LHCN-M2 (cell line): Measurements from ENCODE around the gene AKAP1. TPM values are rescaled to one million over a fixed set of nuclear protein-coding genes. Genes with fewer than 3 reads are reported as not detected.

Experiments
- DNase-seq: peaks from one replicate; pipeline ENCODE4 v3.0.0-alpha.2; 2012; ENCODE audit warnings: low read depth
- total RNA-seq: library from RNA; depleted of rRNA; stranded (reverse); fragments of >200 nt; gene quantifications from 2 replicates; pipeline ENCODE4 v1.2.3, GENCODE V29; 2014

AKAP1 gene
- total RNA-seq, 1 experiment from 2014 or later: 16.6 TPM

DNA sequence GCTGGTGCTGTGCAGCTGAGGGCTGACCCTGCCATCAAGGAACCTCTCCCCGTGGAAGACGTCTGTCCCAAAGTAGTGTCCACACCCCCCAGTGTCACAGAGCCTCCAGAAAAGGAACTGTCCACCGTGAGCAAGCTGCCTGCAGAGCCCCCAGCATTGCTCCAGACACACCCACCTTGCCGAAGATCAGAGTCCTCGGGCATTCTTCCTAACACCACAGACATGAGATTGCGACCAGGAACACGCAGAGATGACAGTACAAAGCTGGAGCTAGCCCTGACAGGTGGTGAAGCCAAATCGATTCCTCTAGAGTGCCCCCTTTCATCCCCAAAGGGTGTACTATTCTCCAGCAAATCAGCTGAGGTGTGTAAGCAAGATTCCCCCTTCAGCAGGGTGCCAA, 20.5 kb downstream of the AKAP1 start:
- DNase-seq: no peak

- peak; percentile 73 for DNase-seq
Observed at GRCh38 chr17:57106107-57106835, 21.2 kb downstream of the AKAP1 start.

DNA sequence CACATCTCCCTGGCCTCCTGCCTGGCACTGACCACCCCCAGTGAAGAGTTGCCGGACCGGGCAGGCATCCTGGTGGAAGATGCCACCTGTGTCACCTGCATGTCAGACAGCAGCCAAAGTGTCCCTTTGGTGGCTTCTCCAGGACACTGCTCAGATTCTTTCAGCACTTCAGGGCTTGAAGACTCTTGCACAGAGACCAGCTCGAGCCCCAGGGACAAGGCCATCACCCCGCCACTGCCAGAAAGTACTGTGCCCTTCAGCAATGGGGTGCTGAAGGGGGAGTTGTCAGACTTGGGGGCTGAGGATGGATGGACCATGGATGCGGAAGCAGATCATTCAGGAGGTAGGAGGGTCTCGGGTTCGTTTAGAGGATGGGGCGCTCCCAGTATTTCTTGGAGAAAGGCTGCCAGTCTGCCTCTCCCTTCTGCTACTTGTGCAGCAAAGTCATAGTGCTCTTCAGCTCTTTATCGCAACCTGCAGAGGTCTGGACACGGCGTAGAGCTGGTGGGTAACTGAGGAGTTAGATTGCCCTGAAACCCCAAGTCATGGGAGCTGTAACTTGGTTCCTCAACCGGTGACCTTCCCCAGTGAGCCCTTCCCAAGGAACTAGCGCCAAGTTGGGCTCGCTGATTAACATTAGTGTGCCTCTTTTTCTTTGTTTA, 21.9 kb downstream of the AKAP1 start:
- no peak for DNase-seq

DNA sequence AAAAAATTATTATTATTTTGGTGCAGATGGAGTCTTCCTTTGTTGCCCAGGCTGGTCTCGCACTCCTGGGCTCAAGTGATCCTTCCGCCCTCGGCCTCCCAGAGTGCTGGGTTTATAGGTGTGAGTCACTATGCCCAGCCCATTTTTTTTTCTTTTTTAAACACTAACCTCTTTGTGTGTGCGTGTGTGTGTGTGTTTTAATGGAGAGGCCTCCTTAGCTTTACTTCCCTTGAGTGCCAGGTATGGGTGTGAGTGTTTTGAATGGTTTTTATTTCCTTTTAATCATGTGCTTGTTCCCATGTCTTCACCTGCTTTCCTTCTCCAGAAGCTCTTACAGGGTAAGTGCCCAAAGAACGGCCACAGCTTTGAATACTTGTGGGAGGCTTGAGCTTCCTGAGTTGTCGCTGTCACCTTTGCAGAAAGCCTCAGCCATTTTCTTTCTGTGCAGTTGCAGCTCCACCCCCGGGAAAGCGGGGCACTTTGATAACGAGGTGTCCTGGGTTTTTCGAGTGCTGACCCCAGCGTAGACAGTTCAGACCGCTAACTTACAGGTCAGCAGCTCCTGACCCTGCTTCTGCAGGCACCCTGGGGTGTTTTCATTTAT, 22.6 kb downstream of the AKAP1 start:
- peak; percentile 50 for DNase-seq

DNA sequence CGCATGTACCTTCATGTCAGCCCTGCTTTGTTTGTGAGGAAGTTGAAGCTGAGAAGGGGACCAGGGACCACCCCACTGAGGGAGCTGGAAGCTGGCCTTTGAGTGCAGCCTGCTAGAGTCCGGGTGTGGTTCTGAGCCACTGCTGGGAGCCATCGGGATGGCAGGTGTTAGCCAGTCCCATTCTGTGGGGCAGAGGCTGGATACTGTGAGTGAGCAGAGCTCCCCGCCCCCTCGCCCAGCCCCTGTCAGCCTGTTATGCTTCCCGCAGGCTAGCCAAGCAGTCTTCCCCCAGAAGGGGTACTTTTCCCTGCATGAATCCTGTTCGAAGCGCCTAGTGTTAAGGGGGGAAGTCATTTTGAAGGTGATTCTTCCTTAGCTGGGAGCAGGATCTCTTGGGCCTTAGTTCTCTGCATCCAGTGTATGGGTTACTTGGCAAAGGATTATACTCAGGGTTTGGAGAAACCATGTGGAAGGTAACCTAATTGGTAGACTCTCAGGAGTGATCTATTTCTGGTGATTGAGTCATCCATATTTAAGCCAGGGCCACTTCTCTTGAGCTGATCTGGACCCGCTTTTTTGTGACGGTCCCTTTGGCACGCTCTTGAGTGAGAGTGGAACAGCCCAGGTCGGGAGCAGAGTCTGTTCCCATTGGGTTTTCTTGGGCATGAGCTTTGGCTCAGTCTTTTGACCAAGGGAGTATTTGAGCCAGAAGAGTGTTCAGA, 23.8 kb downstream of the AKAP1 start:
- DNase-seq: no peak

- no peak for DNase-seq
Observed at GRCh38 chr17:57109393-57110151, 24.5 kb downstream of the AKAP1 start.

DNA sequence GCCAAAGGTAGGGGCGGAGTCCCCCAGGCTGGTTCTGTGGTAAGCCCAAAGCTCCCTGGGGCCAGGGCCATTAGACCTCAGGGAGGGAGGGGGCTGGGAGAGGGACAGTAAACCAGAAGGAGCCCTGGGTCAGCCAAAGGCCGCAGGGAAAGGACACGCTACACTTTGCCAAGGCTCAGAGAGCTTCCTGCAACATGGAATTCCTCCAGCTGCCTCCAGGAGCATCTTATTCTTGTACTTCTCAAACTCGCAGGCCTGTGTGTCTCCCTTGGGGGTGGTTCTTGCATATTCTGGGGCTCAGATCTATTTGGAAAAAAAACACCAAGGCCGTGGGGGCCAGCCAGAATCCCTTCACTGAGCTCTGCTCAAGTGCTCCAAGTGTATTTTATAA, 25.1 kb downstream of the AKAP1 start:
- no peak for DNase-seq

DNA sequence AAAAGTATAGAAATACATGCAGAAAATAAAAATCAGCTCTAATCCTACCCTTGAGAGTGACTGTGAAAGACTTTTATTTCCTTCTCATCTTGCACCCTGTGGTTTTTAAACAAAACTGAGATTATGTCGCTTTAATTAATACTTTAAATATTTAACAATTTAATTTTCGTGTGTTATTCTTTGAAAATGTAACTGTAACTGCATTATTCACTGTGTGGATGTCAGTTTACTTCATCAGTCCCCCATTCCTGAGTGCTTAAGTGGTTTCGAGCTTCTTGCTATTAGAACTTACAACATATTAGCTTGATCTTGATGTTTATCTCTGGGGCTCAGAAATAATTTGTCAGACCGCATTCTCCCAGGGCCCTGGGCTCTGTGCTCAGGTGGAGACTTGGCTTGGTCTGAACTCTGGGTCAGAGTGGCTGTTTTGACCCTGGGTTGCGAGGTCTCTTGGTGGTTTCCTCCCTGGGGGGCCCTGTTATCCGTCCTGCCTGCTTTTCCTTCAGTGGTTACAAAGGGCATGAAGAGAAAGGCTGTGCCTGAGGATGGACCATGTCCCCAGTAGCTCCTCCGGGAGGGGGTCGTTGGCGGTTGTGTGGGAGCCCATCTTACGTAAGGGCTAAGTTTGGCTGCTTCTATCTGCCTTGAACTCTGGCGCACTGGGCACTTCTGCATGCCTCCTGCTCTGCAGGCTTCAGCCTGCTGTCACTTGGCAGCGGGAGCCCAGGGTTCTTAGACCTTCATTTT, 25.7 kb downstream of the AKAP1 start:
- no peak for DNase-seq

DNA sequence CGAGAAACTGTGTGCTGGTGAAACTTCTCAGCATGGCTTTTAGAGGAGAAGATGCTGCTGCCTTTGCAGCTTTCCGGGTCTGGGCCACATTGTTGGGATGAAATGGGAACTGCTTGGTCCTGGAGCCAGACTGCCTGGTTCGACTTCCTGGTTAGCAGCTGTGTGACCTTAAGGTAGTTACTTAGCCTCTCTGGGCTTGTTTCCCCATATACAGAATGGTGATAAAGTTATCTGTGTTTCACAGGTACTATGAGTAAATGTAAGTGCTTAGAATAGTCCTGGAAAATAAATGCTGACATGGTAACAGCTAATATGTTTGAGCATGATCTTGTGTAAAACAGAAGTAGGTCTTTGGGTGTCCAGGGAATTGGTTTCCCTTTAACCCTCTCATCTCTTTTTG, 26.3 kb downstream of the AKAP1 start:
- no peak for DNase-seq

DNA sequence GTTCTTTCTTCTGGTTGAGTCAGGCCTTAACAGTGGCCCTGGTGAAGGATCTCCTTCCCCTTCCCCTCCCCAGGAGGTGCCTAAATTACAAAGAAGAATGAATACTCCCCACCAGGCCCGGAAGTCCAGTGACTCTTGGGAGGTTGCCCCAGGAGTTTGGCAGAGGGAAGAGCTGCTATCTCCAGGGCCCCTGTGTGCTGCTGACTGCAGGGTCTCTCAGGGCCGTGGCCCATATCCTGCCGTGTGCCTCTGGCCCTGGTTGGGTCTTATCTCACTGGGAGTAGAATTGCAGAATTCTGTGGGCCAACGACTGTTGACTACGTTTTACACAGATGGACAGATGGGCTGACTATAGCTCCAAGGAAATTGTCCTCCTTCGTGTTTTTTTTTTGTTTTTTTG, 28.0 kb downstream of the AKAP1 start:
- DNase-seq: no peak

DNA sequence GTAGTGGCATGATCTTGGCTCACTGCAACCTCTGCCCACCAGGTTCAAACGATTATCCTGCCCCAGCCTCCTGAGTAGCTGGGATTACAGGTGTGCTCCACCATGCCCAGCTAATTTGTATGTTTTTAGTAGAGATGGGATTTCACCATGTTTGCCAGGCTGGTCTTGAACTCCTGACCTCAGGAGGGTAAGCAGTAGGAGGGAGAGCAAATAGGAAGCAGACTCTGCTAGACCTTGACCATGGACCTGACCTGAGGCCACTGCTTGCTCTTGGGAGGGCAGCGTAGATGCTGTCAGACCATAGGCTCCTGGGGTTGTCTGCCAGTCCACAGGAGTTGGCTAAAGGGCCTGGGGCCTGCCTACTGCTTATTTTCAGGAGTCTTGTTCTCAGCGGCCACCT, 28.6 kb downstream of the AKAP1 start:
- DNase-seq: no peak

GRCh38 chr17:57114085-57114673, 29.1 kb downstream of the AKAP1 start:
- DNase-seq: peak; percentile 22

- no peak for DNase-seq
Observed at GRCh38 chr17:57115377-57115776, 30.3 kb downstream of the AKAP1 start.

- no peak for DNase-seq
Observed at GRCh38 chr17:57115916-57116315, 30.9 kb downstream of the AKAP1 start.

- no peak for DNase-seq
Observed at GRCh38 chr17:57117798-57118197, 32.8 kb downstream of the AKAP1 start.

- no peak for DNase-seq
Observed at GRCh38 chr17:57120814-57121213, 35.8 kb downstream of the AKAP1 start.

- peak; percentile 35 for DNase-seq
Observed at GRCh38 chr17:57121308-57122042, 36.4 kb downstream of the AKAP1 start.

- no peak for DNase-seq
Observed at GRCh38 chr17:57124053-57124452, 39.0 kb downstream of the AKAP1 start.

DNA sequence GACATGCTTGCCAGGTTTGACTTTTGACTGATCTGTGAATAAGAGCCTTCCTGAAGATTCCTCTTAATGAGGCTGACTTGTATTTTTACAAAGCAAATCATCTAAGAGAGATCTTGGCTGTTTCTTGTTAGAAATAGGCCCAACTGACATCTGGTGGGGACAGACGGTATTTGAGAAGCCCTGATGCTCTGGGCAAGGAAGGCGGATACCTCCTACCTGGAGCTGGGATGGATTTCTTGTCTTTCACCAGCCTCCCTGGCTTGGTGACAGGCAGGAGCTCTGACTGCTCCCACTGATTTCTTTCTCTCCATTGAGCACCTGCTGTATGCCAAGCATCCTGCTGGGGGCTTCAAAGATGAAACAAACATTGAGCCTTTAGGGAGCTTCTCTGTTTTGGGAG, 40.4 kb downstream of the AKAP1 start:
- DNase-seq: no peak

DNA sequence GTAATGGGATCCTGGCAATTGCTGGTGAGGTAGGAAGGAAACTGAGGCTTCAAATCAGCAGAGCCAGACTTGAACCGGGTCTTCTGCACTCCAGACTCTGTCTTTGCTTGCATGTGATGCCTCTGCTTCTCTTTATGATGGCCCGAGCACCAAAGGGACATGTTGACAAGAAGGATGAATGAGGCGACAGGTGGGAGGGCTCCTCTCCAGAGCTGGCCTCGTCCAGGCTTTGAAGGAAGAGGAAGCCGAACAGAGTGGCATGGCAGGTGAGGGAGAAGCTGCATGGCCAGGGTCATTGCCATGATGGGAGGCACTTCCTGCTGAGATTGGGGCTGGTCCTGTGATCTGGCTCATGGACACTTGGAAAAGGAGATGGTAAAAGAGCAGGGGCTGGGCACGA, 40.8 kb downstream of the AKAP1 start:
- DNase-seq: peak; percentile 56
